Ureter (tissue), 1 donor: Measurements from ENCODE around the gene TOR2A. TPM values are rescaled to one million over a fixed set of nuclear protein-coding genes. Genes with fewer than 3 reads are reported as not detected.

Experiments used
- DNase-seq: peaks from one replicate; pipeline ENCODE4 v3.0.0-alpha.2; 2020; ENCODE audit warnings: low spot score
- total RNA-seq: library from RNA; stranded (reverse); gene quantifications from one replicate; pipeline ENCODE4 v1.2.4, GENCODE V29; 2023
- donor health status: DM: yes; HTN: yes; CAD: no.

TOR2A gene
- total RNA-seq, 1 donor from 2014 or later: 9.9 TPM

DNA sequence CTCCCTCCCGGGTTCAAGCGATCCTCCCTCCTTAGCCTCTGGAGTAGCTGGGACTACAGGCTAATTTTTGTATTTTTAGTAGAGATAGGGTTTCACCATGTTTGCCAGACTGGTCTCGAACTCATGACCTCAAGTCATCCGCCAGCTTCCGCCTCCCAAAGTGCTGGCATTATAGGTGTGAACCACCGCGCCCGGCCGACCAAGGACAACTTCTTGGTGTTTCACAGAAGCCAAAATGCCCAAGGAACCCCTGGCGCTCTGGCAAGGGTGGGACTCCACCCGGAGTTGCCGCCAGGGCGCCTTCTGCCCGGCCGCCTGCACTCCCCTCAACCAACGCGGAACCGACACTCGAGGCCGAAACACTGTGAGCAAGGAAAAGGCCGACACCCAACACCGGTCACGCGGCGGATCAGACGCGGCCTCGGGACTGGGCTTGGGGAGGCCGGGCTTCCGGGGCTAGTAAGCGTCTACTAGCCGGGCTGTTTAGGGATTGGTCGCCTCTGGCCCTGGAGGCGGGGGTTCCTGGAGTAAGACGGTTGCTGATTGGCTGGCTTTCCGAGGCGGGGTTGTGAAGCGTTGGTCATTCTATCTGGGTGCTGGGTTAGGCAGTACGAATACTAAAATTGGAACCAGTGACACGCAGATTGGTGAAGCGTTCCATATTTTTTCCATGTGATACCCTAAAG, 36.0 kb downstream of the TOR2A start:
- DNase-seq: peak; percentile 97

- no peak for DNase-seq
Observed at GRCh38 chr9:127698386-127698785, 36.7 kb downstream of the TOR2A start.

- no peak for DNase-seq
Observed at GRCh38 chr9:127697575-127697974, 37.5 kb downstream of the TOR2A start.

GRCh38 chr9:127694890-127695720, 40.0 kb downstream of the TOR2A start:
- DNase-seq: no peak

DNA sequence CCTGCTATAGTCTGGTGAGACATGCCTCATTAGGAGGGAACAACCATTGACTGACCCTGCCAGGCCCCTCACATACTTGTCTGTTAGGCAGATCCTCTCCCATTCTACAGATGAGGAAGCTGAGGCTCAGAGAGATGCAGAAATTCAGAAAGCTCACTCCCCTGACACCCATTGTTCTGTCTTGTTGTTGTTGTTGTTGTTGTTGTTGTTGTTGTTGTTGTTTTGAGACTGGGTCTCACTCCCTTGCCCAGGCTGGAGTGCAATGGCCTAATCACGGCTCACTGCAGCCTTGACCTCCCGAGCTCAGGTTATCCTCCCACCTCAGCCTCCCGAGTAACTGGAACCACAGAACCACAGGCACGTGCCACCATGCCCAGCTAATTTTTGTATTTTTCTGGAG, 41.4 kb downstream of the TOR2A start:
- DNase-seq: no peak

DNA sequence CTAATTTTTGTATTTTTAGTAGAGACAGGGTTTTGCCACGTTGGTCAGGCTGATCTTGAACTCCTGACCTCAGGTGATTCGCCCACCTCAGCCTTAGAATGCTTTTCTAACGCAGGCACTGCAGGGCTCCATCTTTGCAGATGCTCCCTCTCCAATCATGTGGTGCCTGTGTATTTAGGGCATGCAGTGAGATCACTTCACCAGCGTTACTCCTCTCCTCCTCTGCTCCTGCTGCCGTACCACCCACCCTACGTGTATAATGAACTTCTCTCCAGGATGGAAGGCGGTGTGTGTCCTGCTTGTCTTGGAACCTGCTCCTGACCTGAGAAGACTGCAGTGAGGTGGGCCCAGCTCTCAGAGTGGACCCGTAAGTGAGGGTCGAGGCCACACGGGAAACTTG, 42.0 kb downstream of the TOR2A start:
- no peak for DNase-seq

DNA sequence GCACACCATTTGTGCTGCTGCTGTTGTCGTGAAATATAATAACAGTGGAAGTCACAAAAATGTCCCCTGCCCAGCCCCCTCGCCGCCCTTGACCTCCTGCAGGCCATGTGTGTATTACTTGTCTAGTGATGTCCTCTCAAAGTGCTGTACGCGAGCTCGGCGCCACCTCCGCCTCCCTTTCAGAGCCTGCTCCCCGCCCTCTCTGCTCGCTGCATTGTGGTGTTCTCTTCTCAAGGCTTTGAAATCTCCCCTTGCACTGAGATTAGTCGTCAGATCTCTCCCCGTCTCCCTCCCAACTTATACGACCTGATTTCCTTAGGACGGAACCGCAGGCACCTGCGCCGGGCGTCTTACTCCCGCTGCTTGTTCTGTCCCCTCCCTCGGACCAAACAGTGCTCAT, 43.0 kb downstream of the TOR2A start:
- DNase-seq: no peak

DNA sequence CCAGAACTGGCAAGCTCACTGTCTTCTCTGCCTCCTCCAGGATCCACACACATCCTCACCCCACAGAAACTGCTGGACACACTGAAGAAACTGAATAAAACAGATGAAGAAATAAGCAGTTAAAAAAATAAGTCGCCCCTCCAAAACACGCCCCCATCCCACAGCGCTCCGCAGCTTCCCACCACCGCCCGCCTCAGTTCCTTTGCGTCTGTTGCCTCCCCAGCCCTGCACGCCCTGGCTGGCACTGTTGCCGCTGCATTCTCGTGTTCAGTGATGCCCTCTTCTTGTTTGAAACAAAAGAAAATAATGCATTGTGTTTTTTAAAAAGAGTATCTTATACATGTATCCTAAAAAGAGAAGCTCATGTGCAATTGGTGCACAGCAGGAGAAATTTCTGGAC, 44.4 kb downstream of the TOR2A start:
- DNase-seq: no peak

DNA sequence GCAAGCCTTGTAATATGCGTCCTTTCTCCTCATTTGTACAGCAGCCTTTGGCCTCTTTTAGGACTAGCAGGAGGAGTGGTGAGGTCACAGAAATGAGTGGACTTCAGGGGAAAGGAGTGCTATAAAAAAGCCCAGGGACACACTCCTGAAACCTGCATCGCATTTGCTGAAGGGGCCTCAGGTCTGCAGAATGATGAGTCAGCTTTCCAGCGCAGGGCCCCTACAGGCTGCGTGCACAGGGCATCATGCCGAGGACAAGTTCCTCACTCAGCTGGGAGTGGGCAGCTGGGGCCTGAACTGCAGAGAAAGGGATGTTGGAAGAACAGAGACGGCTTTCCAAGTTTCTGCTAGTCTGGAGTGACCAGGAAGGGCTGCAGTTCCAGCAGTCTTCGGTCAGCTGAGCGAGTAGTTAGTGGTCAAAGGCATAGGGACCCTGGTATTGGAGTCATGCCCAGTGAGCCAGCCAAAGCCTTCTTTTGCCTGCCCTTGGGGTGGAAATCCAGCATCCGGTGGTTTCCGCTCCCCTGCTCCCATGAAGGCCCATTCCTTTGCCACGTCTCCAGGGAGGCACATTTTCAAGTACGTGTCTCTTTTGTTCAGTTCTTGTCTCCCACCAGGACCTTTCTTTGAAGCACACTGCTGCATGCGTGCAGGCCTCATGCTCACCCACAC, 45.6 kb downstream of the TOR2A start:
- no peak for DNase-seq

DNA sequence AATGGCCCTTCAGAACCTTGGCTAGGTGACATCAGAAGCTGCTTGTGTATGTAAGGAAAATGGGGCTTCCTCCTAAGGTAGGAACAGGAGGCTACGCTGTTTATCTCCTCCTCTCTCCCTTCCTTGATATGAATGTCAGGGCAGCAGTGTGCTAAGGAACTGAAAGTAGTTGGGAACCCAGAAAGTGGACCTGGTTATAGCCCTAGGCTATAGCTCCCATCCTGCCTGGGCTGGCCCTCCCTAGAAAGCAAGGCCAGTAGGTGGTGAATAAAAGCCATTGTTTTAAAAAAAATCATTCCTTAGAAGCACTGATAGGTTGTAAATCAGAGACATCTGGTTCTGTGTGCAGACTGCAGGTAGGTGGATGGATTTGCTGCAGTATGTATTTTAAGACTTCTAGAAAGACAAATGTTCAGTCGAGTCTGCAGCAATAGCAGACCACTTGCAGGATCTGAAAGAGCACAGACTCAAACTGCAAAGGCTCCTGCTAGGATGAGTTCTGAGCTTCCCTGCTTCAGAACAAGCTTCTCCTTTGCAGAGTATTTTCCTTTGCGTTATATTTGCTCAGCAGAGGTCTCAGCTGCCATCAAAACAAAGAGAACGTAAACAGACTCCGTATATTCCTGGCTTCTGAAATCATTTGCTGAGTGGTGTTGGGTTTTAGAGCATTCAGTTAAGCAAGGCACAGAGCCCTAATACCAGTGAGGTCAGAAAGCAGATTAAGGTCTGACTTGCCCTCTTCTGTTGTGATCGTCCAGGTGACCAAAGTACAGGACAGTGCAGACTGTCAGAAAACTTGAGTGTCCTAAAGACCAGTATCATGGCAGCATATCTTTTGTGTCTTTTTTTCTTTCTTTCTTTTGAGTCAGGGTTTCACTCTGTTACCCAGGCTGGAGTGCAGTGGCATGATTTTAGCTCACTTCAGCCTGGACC, 48.4 kb downstream of the TOR2A start:
- no peak for DNase-seq

- no peak for DNase-seq
Observed at GRCh38 chr9:127684576-127684975, 50.5 kb downstream of the TOR2A start.

GRCh38 chr9:127683723-127684122, 51.4 kb downstream of the TOR2A start:
- DNase-seq: no peak

GRCh38 chr9:127682351-127683136, 52.5 kb downstream of the TOR2A start:
- DNase-seq: no peak

Other genes with a start within 250 kb of the TOR2A start
- 29.8 TPM for gene STXBP1, start 123.0 kb downstream of the TOR2A start, total RNA-seq
- 1.5 TPM for gene CFAP157, start 28.3 kb downstream of the TOR2A start, total RNA-seq
- gene PTRH1, start 19.6 kb downstream of the TOR2A start, total RNA-seq: 12.5 TPM
- gene TTC16, start 19.2 kb downstream of the TOR2A start, total RNA-seq: 0.34 TPM
- gene SH2D3C, start 43.4 kb upstream of the TOR2A start, total RNA-seq: 15.7 TPM
- gene CDK9, start 50.7 kb upstream of the TOR2A start, total RNA-seq: 81.0 TPM
- 115 TPM for gene FPGS, start 67.6 kb upstream of the TOR2A start, total RNA-seq
- 83.6 TPM for gene ENG, start 119.4 kb upstream of the TOR2A start, total RNA-seq
- gene AK1, start 142.4 kb upstream of the TOR2A start, total RNA-seq: 48.6 TPM
- gene ST6GALNAC6, start 164.3 kb upstream of the TOR2A start, total RNA-seq: 48.9 TPM
- gene ST6GALNAC4, start 181.7 kb upstream of the TOR2A start, total RNA-seq: 25.8 TPM
- 3.3 TPM for gene PIP5KL1, start 195.5 kb upstream of the TOR2A start, total RNA-seq
- gene DPM2, start 202.6 kb upstream of the TOR2A start, total RNA-seq: 41.1 TPM
- gene EEIG1, start 245.7 kb upstream of the TOR2A start, total RNA-seq: 99.6 TPM